ENCODE measurements around the gene KIF26B.

Gene KIF26B

DNA sequence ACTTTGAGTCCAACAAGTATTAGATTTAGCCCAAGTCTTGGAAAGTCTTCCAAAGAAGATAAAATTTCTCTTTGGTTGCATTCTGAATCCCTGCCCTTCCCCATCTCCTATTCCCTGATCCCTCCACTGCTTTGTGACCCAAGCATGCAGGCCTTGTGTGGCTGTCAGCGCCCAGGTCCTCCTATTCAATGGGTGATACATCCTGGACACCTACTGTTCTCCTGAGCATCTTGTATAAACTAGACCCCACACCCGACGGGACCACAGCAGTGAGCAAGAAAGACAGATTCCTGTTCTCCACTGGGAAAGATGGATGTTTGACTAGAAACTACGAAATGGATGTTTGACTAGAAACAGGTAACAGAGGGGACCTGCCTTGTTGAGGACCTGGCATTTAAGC, 136.6 kb downstream of the KIF26B start:
- DNase-seq: no peak
- no peaks in the 10 kb centered on the region for H3K9me3 ChIP-seq (ENCODE audit: severe bottlenecking)
- no peak overlapping the region for H3K4me3 ChIP-seq (ENCODE audit: low read depth, low read length)
- H3K27ac ChIP-seq: no peak overlapping the region
- H3K36me3 ChIP-seq: no peaks in the 10 kb centered on the region
- TF ChIP-seq, protein P1, sequence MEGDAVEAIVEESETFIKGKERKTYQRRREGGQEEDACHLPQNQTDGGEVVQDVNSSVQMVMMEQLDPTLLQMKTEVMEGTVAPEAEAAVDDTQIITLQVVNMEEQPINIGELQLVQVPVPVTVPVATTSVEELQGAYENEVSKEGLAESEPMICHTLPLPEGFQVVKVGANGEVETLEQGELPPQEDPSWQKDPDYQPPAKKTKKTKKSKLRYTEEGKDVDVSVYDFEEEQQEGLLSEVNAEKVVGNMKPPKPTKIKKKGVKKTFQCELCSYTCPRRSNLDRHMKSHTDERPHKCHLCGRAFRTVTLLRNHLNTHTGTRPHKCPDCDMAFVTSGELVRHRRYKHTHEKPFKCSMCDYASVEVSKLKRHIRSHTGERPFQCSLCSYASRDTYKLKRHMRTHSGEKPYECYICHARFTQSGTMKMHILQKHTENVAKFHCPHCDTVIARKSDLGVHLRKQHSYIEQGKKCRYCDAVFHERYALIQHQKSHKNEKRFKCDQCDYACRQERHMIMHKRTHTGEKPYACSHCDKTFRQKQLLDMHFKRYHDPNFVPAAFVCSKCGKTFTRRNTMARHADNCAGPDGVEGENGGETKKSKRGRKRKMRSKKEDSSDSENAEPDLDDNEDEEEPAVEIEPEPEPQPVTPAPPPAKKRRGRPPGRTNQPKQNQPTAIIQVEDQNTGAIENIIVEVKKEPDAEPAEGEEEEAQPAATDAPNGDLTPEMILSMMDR (IDR thresholded peaks at IDR 0.05; ENCODE audit: low read depth, low read length): no peak
- H3K27me3 ChIP-seq (ENCODE audit: insufficient read depth, low read depth, severe bottlenecking): peaks cover 6% of the 10 kb centered on the region

DNA sequence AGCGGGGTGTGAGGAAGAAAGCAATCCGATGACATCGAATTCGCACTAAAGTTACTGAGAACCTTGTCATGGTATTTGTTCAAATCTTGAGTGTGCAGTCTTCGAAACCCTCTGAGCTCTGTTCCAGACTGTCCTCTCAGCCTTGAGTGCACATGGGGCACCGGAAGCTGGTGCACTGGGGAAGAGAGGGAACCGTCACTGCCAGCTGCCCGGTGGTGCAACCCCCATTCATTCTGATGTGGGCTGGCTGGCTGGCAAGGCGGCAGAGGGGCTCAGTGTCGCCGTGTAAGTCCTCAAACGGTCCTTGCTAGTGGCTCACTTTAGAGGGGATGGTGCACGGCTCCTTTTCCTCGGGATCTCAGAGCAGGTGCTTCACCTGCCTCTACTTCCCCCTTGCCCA, 137.4 kb downstream of the KIF26B start:
- Histone ChIP-seq H3K4me3 (ENCODE audit: low read depth, low read length) (no peak overlapping the region), H3K36me3 (no peaks in the 10 kb centered on the region), H3K27ac (no peak overlapping the region), H3K27me3 (ENCODE audit: insufficient read depth, low read depth, severe bottlenecking) (peaks cover 6% of the 10 kb centered on the region), H3K9me3 (ENCODE audit: severe bottlenecking) (no peaks in the 10 kb centered on the region)
- TF ChIP-seq, protein P1 (IDR thresholded peaks at IDR 0.05; ENCODE audit: low read depth, low read length): no peak
- no peak for DNase-seq

DNA sequence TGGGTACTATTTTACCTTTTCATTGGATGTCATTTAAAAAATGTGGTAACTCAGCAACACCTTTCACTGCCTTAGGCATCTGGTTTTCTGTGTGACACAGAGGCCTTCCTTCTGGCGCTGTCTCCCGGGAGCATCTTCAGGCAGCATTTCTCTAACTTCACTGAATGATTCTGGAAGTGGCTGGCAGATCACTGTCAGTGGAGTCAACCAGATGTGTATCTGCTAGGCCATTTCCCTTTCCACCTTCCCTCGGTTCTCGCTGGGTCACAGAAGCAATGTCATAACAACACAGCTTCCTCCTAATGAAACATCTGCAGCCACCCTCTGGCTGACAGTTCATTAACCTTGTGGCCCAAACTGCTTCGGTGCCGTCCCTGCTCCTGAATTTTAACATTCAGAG, 137.8 kb downstream of the KIF26B start:
- DNase-seq: no peak
- no peak overlapping the region for H3K27ac ChIP-seq

DNA sequence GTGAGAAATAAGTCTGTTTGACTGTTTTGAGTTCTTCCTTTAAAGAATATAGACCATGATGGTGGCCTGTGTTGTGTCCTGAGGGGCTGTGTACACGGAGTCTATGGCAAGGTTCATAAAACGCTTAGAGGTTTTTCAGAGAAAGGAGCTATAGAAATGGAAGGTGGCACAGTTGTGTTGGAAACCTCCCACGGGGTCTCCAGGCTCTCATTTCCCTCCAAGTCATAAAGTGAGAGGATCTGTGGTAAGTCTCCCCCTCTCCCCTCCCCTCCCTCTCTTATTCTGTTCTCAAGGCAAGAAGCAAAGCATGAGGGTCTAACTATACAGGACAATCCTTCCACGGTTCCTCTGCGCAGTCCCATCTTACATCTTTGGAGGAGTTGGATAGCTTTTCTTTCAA, 139.2 kb downstream of the KIF26B start:
- no peak overlapping the region for H3K27ac ChIP-seq
- DNase-seq: no peak
- no peak overlapping the region for H3K4me3 ChIP-seq (ENCODE audit: low read depth, low read length)
- TF ChIP-seq, protein P1 (IDR thresholded peaks at IDR 0.05; ENCODE audit: low read depth, low read length): no peak
- no peaks in the 10 kb centered on the region for H3K36me3 ChIP-seq
- peaks cover 6% of the 10 kb centered on the region for H3K27me3 ChIP-seq (ENCODE audit: insufficient read depth, low read depth, severe bottlenecking)
- H3K9me3 ChIP-seq (ENCODE audit: severe bottlenecking): no peaks in the 10 kb centered on the region

More for the DNA sequence above, 137.8 kb downstream of the KIF26B start:
- TF ChIP-seq, protein P1 (IDR thresholded peaks at IDR 0.05; ENCODE audit: low read depth, low read length): no peak
- Histone ChIP-seq H3K4me3 (ENCODE audit: low read depth, low read length) (no peak overlapping the region), H3K27me3 (ENCODE audit: insufficient read depth, low read depth, severe bottlenecking) (peaks cover 6% of the 10 kb centered on the region), H3K36me3 (no peaks in the 10 kb centered on the region), H3K9me3 (ENCODE audit: severe bottlenecking) (no peaks in the 10 kb centered on the region)

DNA sequence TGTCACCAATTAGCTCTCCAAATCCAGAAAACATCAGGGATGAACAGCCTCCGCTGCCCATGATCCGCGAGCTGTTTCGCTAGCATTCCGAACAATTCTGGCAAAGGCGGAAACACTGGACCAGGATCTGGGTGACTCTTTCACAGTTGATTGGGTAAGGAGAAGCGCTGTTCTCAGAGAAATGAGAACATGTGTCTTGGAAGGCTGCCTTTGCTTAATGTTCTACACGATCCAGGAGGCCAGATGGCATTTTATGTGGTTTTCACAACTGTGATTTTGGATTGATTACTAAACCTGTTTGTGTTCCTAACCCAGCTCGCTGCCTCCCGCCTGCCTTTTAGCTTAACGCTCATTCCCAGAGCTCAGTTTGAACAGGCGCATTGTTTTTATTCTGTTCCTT, 144.0 kb downstream of the KIF26B start:
- H3K27me3 ChIP-seq (ENCODE audit: insufficient read depth, low read depth, severe bottlenecking): no peaks in the 10 kb centered on the region
- no peaks in the 10 kb centered on the region for H3K9me3 ChIP-seq (ENCODE audit: severe bottlenecking)
- no peak overlapping the region for H3K27ac ChIP-seq
- TF ChIP-seq, protein P1 (IDR thresholded peaks at IDR 0.05; ENCODE audit: low read depth, low read length): no peak
- no peaks in the 10 kb centered on the region for H3K36me3 ChIP-seq
- DNase-seq: no peak
- H3K4me3 ChIP-seq (ENCODE audit: low read depth, low read length): no peak overlapping the region

DNA sequence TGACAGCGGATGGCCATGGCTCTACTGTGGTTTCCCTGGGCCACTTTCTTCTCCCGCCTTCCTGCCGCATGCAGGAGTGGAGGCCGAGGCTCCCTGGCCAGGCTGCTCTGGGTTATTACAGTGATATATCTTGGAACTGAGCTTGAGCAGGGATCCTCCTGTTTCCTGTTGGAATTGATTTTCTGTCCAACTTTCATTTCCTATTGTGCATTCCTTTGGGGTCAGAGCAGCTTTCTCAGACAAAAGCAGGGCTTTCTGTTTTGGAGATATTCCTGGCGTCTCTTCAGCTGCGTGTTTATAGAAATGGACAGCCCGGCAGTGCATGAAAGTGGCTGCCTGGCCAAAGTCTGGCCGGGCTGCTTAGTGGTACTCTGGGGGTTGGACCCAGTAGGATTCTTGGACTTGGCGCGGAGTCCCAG, 146.4 kb downstream of the KIF26B start:
- H3K27ac ChIP-seq: no peak overlapping the region
- DNase-seq: no peak
- TF ChIP-seq, protein P1 (IDR thresholded peaks at IDR 0.05; ENCODE audit: low read depth, low read length): no peak
- no peak overlapping the region for H3K4me3 ChIP-seq (ENCODE audit: low read depth, low read length)
- H3K36me3 ChIP-seq: no peaks in the 10 kb centered on the region
- H3K9me3 ChIP-seq (ENCODE audit: severe bottlenecking): peaks cover 2% of the 10 kb centered on the region
- no peaks in the 10 kb centered on the region for H3K27me3 ChIP-seq (ENCODE audit: insufficient read depth, low read depth, severe bottlenecking)

Measured in WERI-Rb-1 (cell line).